ENCODE measurements around the gene PCYT1B. TPM values are rescaled to one million over a fixed set of nuclear protein-coding genes. Genes with fewer than 3 reads are reported as not detected.
"Not testable (repeated sequence)": the region's sequence is repeated elsewhere in the genome, so short reads cannot be mapped to it uniquely, and the experiment has no call there.

PCYT1B gene
- total RNA-seq, result under 0.01 TPM in 1 of 2 replicates, not detected in the other

- no peak for DNase-seq (ENCODE audit: extremely low read depth, low read depth, low spot score)
These were observed at the start of gene PCYT1B for GRCh38 chrX:24647257-24648058. Gene PCYT1B, minus strand, starts transcription at chrX:24647347. Its CDS starts 242 bp downstream, at chrX:24647105.

- no peak for DNase-seq (ENCODE audit: extremely low read depth, low read depth, low spot score)
These were observed 49.1 kb upstream of the PCYT1B start for GRCh38 chrX:24696294-24696693.

DNA sequence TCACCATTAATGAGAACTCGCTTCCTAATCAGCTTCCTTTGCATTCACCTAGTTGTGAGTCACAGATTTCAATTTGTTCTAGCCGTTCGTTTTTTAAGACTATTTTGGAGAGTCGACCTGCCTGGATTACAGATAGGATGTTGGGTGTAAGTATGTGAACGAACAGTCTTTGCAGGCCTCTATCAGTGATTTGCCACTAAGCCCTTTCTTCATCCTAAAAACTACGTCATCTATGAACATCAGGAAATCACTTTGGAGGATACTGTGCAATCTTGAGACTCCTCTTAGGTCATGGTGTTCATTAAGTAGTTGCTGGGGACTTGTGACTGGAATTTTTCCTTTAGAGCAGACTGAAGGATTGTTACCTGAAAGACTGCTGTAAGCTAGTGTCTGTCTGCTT lies 47.7 kb upstream of the PCYT1B start:
- DNase-seq (ENCODE audit: extremely low read depth, low read depth, low spot score), result no peak

DNA sequence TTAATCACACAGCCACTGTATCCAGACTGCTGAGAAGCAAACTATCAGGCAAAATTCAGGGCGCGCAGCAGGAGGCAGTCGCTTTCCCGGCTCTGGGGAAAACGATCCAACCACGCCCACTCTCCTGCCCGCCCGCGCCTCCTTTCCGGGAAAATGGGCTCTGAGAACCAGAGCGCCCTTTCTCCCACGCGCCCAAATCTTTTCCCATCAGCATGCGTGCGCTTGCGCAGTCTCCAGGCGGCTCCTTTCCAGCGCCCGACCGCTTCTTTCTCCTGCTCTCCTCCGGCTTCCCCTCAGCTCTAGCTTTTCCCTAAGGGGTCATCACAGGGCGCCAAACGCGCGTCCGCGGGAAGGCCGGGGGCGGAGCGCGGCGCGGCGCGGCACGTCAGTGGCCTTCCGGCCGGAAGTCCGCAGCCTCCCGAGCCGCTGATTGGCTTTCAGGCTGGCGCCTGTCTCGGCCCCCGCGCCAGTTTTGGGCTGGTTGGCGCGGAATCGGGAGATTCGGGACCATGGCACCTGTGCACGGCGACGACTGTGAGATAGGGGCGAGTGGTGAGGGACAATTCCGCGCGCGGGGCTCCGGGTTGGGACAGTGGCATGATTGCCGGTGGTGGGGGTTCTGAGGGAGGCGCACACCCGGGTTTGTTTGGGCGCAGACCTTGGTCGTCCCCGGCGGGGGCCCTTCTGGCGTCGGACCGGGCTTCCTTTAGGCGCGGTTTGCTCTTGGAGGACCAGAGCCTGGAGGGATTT lies 46.5 kb upstream of the PCYT1B start, which contains the start of gene POLA1:
TSS of gene POLA1 (plus strand) at position 466 of the 750 bp plus-strand sequence. CDS start at position 510, 44 bp downstream.
- peak; percentile 64 for DNase-seq (ENCODE audit: extremely low read depth, low read depth, low spot score)

DNA sequence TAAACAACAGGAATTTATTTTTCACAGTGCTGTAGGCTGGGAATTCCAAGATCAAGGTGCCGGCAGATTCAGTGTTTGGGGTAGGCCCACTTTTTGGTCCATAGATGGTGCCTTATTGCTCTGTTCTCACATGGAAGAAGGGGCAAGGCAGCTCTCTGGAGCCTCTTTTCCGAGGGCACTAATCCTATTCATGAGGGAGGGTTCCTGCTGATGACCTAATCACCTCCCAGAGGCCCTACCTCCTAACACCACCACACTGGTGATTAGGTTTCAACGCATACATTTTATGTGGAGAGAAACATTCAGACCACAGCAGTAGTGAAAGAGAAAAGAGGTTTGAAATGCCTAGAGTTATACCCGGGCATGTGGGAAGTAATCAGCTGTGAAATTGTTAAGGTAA lies 45.2 kb upstream of the PCYT1B start:
- no peak for DNase-seq (ENCODE audit: extremely low read depth, low read depth, low spot score)

- DNase-seq (ENCODE audit: extremely low read depth, low read depth, low spot score), result no peak
These were observed 36.9 kb upstream of the PCYT1B start for GRCh38 chrX:24684048-24684447.

GRCh38 chrX:24682739-24683432 lies 35.7 kb upstream of the PCYT1B start:
- no peak for DNase-seq (ENCODE audit: extremely low read depth, low read depth, low spot score)

GRCh38 chrX:24676403-24677024 lies 29.4 kb upstream of the PCYT1B start:
- no peak for DNase-seq (ENCODE audit: extremely low read depth, low read depth, low spot score)

- DNase-seq (ENCODE audit: extremely low read depth, low read depth, low spot score), result no peak
These were observed 26.3 kb upstream of the PCYT1B start for GRCh38 chrX:24673424-24673823.

DNA sequence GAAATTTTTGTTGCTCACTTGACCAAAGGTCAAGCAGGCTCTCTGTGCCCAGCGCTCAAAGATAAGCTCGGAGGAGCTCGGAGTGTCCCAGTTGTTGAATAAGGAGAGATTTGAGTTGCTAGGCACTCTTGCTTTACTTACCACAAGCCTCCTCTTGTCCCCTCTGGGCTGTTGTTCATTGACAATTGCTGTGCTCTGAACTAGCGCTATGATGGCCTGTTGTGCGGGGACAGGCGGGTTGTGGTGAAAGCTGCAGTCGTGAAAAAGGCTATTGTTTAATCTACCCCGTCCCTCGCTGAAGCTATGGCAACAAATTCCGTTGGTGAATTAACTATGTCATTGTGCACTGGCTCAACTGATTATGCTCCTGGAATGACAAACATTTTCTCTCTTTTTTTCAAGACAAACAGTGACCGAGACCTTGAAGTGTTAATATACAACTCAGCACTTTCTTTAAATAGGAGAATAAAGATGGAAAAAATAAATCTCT lies 25.6 kb upstream of the PCYT1B start:
- no peak for DNase-seq (ENCODE audit: extremely low read depth, low read depth, low spot score)

DNA sequence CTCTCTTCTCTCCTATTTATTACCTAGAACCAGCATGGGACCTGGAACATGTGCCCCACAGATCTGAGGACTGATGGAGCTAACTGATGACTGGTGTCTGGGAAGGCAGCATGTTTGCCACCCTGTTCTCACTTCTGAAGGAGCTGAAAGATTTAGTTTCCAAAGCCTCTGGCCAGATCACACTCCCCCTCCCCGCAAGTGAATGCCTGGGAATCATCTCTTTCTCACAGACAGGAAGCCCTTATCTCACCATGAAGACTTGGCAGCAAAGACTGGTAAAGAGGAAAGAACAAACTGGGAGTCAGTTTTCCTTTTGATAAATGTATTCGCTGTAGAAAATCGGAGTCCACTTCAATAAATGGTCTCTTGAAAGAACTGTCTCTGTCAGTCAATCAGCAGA lies 21.0 kb upstream of the PCYT1B start:
- DNase-seq (ENCODE audit: extremely low read depth, low read depth, low spot score), result no peak

DNA sequence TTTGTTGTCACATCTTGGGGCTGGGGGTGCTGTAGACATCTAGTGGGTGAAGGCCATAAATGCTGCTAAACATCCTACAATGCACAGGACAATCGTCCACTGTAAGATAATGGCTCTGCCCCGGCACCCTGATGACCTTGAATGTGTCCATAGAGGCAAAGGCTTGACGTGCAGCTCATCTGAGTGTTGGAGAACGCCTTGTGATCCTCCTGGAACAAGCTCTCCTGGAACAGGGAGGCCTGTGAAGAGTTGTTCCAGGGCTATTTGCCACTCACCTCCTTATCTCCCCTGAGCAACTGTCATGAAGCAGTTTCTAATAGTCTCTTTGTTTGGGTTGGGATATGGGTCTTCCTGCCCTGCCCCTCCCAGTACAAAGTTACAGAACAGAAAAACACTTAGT lies 15.2 kb upstream of the PCYT1B start:
- no peak for DNase-seq (ENCODE audit: extremely low read depth, low read depth, low spot score)

- DNase-seq (ENCODE audit: extremely low read depth, low read depth, low spot score), result no peak
These were observed 14.1 kb upstream of the PCYT1B start for GRCh38 chrX:24661292-24661691.

DNA sequence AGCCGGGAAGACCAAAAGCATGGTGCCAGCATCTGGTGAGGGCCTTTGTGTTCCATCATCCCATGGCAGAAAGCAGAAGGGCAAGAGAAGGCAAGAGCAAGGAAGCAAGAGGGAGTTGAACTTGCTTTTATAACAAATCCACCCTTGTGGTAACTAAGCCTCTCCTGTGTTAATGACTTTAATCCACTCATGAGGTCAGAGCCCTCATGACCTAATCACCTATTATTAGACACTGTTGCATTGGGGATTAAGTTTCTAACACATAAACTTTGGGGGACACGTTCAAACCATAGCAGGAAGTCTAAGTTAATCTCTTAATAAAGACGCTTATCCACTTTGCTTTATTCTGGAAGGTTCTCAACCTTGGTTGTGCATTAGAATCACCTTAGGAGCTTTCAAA lies 12.5 kb upstream of the PCYT1B start:
- no peak for DNase-seq (ENCODE audit: extremely low read depth, low read depth, low spot score)

GRCh38 chrX:24659106-24659505 lies 12.0 kb upstream of the PCYT1B start:
- DNase-seq (ENCODE audit: extremely low read depth, low read depth, low spot score), result no peak

DNA sequence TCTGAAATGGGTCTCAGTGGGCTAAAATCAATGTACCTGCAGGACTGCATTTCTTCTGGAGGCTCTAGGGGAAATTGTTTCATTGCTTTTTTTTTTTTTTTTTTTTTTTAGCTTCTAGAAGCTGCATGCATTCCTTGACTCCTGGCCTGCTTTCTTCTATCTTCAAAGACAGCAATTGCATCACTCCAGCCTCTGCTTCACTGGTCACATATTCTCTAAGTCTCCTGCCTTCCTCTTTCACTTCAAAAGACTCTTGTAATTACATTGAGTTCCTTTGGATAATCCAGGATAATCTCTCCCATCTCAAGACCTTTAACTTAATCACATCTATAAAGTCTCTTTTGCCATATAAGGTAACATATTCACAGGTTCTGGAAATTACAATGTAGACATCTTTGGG lies 11.3 kb upstream of the PCYT1B start:
- no peak for DNase-seq (ENCODE audit: extremely low read depth, low read depth, low spot score)

- DNase-seq (ENCODE audit: extremely low read depth, low read depth, low spot score), result no peak
These were observed 10.7 kb upstream of the PCYT1B start for GRCh38 chrX:24657671-24658386.

DNA sequence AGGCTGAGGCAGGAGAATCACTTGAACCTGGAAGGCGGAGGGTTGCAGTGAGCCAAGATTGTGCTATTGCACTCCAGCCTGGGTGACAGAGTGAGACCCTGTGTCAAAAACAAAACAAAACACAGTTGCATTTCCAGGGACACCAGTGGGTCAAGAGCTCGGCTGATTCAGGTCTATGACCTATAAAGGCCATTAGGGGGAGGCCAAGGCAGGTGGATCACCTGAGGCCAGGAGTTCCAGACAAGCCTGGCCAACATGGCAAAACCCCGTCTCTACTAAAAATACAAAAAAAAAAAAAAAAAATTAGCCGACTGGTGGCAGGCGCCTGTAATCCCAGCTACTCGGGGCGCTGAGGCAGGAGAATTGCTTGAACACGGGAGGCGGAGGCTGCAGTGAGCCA lies 8.5 kb upstream of the PCYT1B start:
- not testable (repeated sequence) for DNase-seq (ENCODE audit: extremely low read depth, low read depth, low spot score)

GRCh38 chrX:24651783-24652182 lies 4.6 kb upstream of the PCYT1B start:
- DNase-seq (ENCODE audit: extremely low read depth, low read depth, low spot score), result no peak

GRCh38 chrX:24648495-24648894 lies 1.3 kb upstream of the PCYT1B start:
- DNase-seq (ENCODE audit: extremely low read depth, low read depth, low spot score), result no peak

Measured in glomerular endothelial cell (primary cell).